ENCODE results near the gene CXCL17.

CXCL17 gene

GRCh38 chr19:42397263-42398166 lies 45.2 kb downstream of the CXCL17 start:
- DNase-seq (ENCODE audit: low spot score), result peak; percentile 63

- DNase-seq (ENCODE audit: low spot score), result peak; percentile 100
These were observed 46.1 kb downstream of the CXCL17 start for GRCh38 chr19:42396381-42397262.

- no peak for DNase-seq (ENCODE audit: low spot score)
These were observed 48.0 kb downstream of the CXCL17 start for GRCh38 chr19:42394751-42395150.

GRCh38 chr19:42392165-42392564 lies 50.6 kb downstream of the CXCL17 start:
- no peak for DNase-seq (ENCODE audit: low spot score)

- no peak for DNase-seq (ENCODE audit: low spot score)
These were observed 52.8 kb downstream of the CXCL17 start, which contains the start of gene CNFN for GRCh38 chr19:42389899-42390298. Gene CNFN (minus strand): TSS chr19:42390297. CDS start chr19:42389037, 1,260 bp downstream.

GRCh38 chr19:42388851-42389489 lies 53.8 kb downstream of the CXCL17 start:
- no peak for DNase-seq (ENCODE audit: low spot score)

- peak; percentile 95 for DNase-seq (ENCODE audit: low spot score)
These were observed 55.6 kb downstream of the CXCL17 start for GRCh38 chr19:42386974-42387707.

GRCh38 chr19:42380155-42380554 lies 62.6 kb downstream of the CXCL17 start:
- DNase-seq (ENCODE audit: low spot score), result no peak
